HEK293 (cell line): ENCODE measurements around the gene AKR7A2.

ENCODE experiments used
- AEBP2 ChIP-seq: fragments of 450-650 bp; formaldehyde crosslinking; IDR thresholded peaks from 2 replicates; pipeline ENCODE4 v1.5.1; 2016; ENCODE audit warnings: missing biosample characterization, missing genetic modification characterization, borderline replicate concordance
- CTCF ChIP-seq: fragments of 450-650 bp; formaldehyde crosslinking; IDR thresholded peaks from 2 replicates; pipeline ENCODE4 v1.5.1; 2016; ENCODE audit warnings: missing biosample characterization, missing genetic modification characterization
- MYNN ChIP-seq: fragments of 450-650 bp; formaldehyde crosslinking; IDR thresholded peaks from 2 replicates; pipeline ENCODE4 v1.5.1; 2016; ENCODE audit warnings: missing biosample characterization, missing genetic modification characterization, borderline replicate concordance
- REST ChIP-seq: fragments of 450-650 bp; formaldehyde crosslinking; IDR thresholded peaks from 2 replicates; pipeline ENCODE4 v1.5.1; 2016; ENCODE audit warnings: missing biosample characterization, missing genetic modification characterization
- SP7 ChIP-seq: fragments of 450-650 bp; formaldehyde crosslinking; IDR thresholded peaks from 2 replicates; pipeline ENCODE4 v1.5.1; 2016; ENCODE audit warnings: missing biosample characterization, missing genetic modification characterization
- ZBTB21 ChIP-seq: fragments of 450-650 bp; formaldehyde crosslinking; IDR thresholded peaks from 2 replicates; pipeline ENCODE4 v1.5.1; 2017; ENCODE audit warnings: missing biosample characterization, missing genetic modification characterization
- ZNF132 ChIP-seq: fragments of 450-650 bp; formaldehyde crosslinking; IDR thresholded peaks from 2 replicates; pipeline ENCODE4 v1.5.1; 2017; ENCODE audit warnings: missing biosample characterization, missing genetic modification characterization, borderline replicate concordance
- ZNF175 ChIP-seq: fragments of 450-650 bp; formaldehyde crosslinking; IDR thresholded peaks from 2 replicates; pipeline ENCODE4 v1.5.1; 2016; ENCODE audit warnings: missing biosample characterization, missing genetic modification characterization
- ZNF223 ChIP-seq: fragments of 450-650 bp; formaldehyde crosslinking; IDR thresholded peaks from 2 replicates; pipeline ENCODE4 v1.5.1; 2016; ENCODE audit warnings: missing biosample characterization, missing genetic modification characterization
- ZNF664 ChIP-seq: fragments of 450-650 bp; formaldehyde crosslinking; IDR thresholded peaks from 2 replicates; pipeline ENCODE4 v1.5.1; 2016; ENCODE audit warnings: missing biosample characterization, missing genetic modification characterization
- ZNF747 ChIP-seq: fragments of 450-650 bp; formaldehyde crosslinking; IDR thresholded peaks from 2 replicates; pipeline ENCODE4 v1.5.1; 2016; ENCODE audit warnings: missing biosample characterization, missing genetic modification characterization

- TF ChIP-seq ZNF223 (tag by site-specific recombination): no peak
- no peak for TF ChIP-seq CTCF (tag by site-specific recombination)
- TF ChIP-seq AEBP2 (tag by site-specific recombination): no peak
- no peak for TF ChIP-seq ZNF747 (tag by site-specific recombination)
- TF ChIP-seq ZNF664: no peak
- no peak for TF ChIP-seq REST (tag by site-specific recombination)
- no peak for TF ChIP-seq SP7 (tag by site-specific recombination)
- no peak for TF ChIP-seq ZNF175 (tag by site-specific recombination)
- no peak for TF ChIP-seq ZNF132 (tag by site-specific recombination)
- TF ChIP-seq MYNN (tag by site-specific recombination): no peak
- TF ChIP-seq ZBTB21: no peak
These were observed 36.7 kb upstream of the AKR7A2 start for GRCh38 chr1:19348441-19349198.
